Stimulated activated naive CD4-positive, alpha-beta T cell treated with Interleukin-2 at 50 U/mL for 16 hours (primary cell): ENCODE data around the gene TRIM63.
A peak's percentile ranks its signal among the peaks of the same experiment; 100 is the strongest.
"Not testable (repeated sequence)": the region's sequence is repeated elsewhere in the genome, so short reads cannot be mapped to it uniquely, and the experiment has no call there.

Experiments
- DNase-seq: peaks from one replicate; lab custom pipeline; 2025; lab: John Stamatoyannopoulos, UW

The TRIM63 gene

GRCh38 chr1:26067432-26067911 lies at the start of gene TRIM63:
Gene TRIM63, minus strand, starts transcription at chr1:26067630. Its CDS starts 136 bp downstream, at chr1:26067494.
- no peak for DNase-seq

- no peak for DNase-seq
Observed at GRCh38 chr1:26114165-26114927, 46.9 kb upstream of the TRIM63 start.

- DNase-seq, result peak; percentile 4
Observed at GRCh38 chr1:26112407-26112775, 45.0 kb upstream of the TRIM63 start.

GRCh38 chr1:26111530-26112406 lies 44.3 kb upstream of the TRIM63 start, which contains the start of gene PDIK1L:
Gene PDIK1L, plus strand, starts transcription at chr1:26111824. Its CDS starts 2,485 bp downstream, at chr1:26114309.
- peak; percentile 89 for DNase-seq

- DNase-seq, result peak; percentile 71
Observed at GRCh38 chr1:26110731-26111529, 43.5 kb upstream of the TRIM63 start.

GRCh38 chr1:26109229-26110164 lies 42.1 kb upstream of the TRIM63 start:
- no peak for DNase-seq

GRCh38 chr1:26105226-26105548 lies 37.8 kb upstream of the TRIM63 start:
- not testable (repeated sequence) for DNase-seq

GRCh38 chr1:26102526-26102925 lies 35.1 kb upstream of the TRIM63 start:
- DNase-seq, result no peak

GRCh38 chr1:26102119-26102518 lies 34.7 kb upstream of the TRIM63 start:
- no peak for DNase-seq

- not testable (repeated sequence) for DNase-seq
Observed at GRCh38 chr1:26100204-26100603, 32.8 kb upstream of the TRIM63 start.

GRCh38 chr1:26099780-26100179 lies 32.4 kb upstream of the TRIM63 start:
- no peak for DNase-seq

- no peak for DNase-seq
Observed at GRCh38 chr1:26098602-26099001, 31.2 kb upstream of the TRIM63 start.

GRCh38 chr1:26097696-26098095 lies 30.3 kb upstream of the TRIM63 start:
- no peak for DNase-seq

- no peak for DNase-seq
Observed at GRCh38 chr1:26096471-26096870, 29.0 kb upstream of the TRIM63 start.

- DNase-seq, result no peak
Observed at GRCh38 chr1:26094677-26095383, 27.4 kb upstream of the TRIM63 start.

GRCh38 chr1:26094076-26094669 lies 26.7 kb upstream of the TRIM63 start:
- no peak for DNase-seq

- DNase-seq, result not testable (repeated sequence)
Observed at GRCh38 chr1:26093569-26093968, 26.1 kb upstream of the TRIM63 start.

- DNase-seq, result no peak
Observed at GRCh38 chr1:26092422-26092821, 25.0 kb upstream of the TRIM63 start.

GRCh38 chr1:26090893-26091292 lies 23.5 kb upstream of the TRIM63 start:
- no peak for DNase-seq

GRCh38 chr1:26089125-26089524 lies 21.7 kb upstream of the TRIM63 start:
- DNase-seq, result no peak
